SK-N-SH (cell line): ENCODE results near the gene DUSP16. TPM values are rescaled to one million over a fixed set of nuclear protein-coding genes. Genes with fewer than 3 reads are reported as not detected.
A peak's percentile ranks its signal among the peaks of the same experiment; 100 is the strongest.

ENCODE experiments used
- CTCF ChIA-PET: fragments of 300-600, 350-600 bp; formaldehyde crosslinking; extraction: SDS; loops from one replicate; lab custom pipeline; 2021; lab: Yijun Ruan, JAX
- POLR2A ChIA-PET: fragments of 350-600 bp; sonication (Branson Sonifier 250); formaldehyde crosslinking; extraction: SDS; loops from one replicate; lab custom pipeline; 2020; ENCODE audit warnings: antibody characterized with exemption, inconsistent platforms; lab: Yijun Ruan, JAX
- DNase-seq: peaks from one replicate; pipeline ENCODE4 v3.0.0; 2012
- H2AFZ ChIP-seq: fragments of 200-600 bp; sonication (generic); 2 replicates; pipeline ENCODE4 v1.8.1; 2016; ENCODE audit warnings: antibody characterized with exemption, mild to moderate bottlenecking, low read depth
- H3F3A ChIP-seq: fragments of 200-600 bp; sonication (generic); replicated peaks from 2 replicates; pipeline ENCODE3; 2016; ENCODE audit warnings: antibody characterized with exemption, mild to moderate bottlenecking; ENCODE audit not compliant: insufficient read depth
- H3K27ac ChIP-seq, 2 experiments: fragments of 200-500 bp in 1 of 2; fragments of 200-600 bp in 1 of 2; sonication (Bioruptor generic) in 1 of 2; sonication (generic), shearing (Covaris generic) in 1 of 2; 2 replicates each; pipeline versions ENCODE4 v1.5.1 to v1.6.1; 2014 to 2016; ENCODE audit warnings: low read depth in 2 of 2, inconsistent platforms in 1 of 2, low read length in 1 of 2, mild to moderate bottlenecking in 1 of 2, mixed read lengths in 1 of 2
- H3K27me3 ChIP-seq: fragments of 200-600 bp; sonication (generic), shearing (Covaris generic); 2 replicates; pipeline ENCODE4 v1.6.1; 2016; ENCODE audit warnings: mixed run types; ENCODE audit not compliant: insufficient read depth
- H3K36me3 ChIP-seq, 2 experiments: fragments of 200-500 bp in 1 of 2; fragments of 200-600 bp in 1 of 2; sonication (Bioruptor generic) in 1 of 2; sonication (generic) in 1 of 2; replicated peaks in 1 of 2; 2 replicates each; pipeline versions ENCODE3 to v1.5.1; 2014 to 2016; ENCODE audit warnings: low read length in 1 of 2, mild to moderate bottlenecking in 1 of 2; ENCODE audit not compliant: insufficient read depth in 2 of 2, control insufficient read depth in 1 of 2
- H3K4me1 ChIP-seq, 2 experiments: fragments of 200-500 bp in 1 of 2; fragments of 200-600 bp in 1 of 2; sonication (Bioruptor generic) in 1 of 2; sonication (generic), shearing (Covaris generic) in 1 of 2; 2 replicates each; pipeline versions ENCODE4 v1.5.1 to v1.6.1; 2014 to 2016; ENCODE audit warnings: low read depth in 1 of 2, low read length in 1 of 2, mixed run types in 1 of 2; ENCODE audit not compliant: insufficient read depth in 2 of 2, control insufficient read depth in 1 of 2
- H3K4me2 ChIP-seq: fragments of 200-600 bp; sonication (generic), shearing (Covaris generic); 2 replicates; pipeline ENCODE4 v1.6.1; 2017; ENCODE audit warnings: mixed run types
- H3K4me3 ChIP-seq, 2 experiments: fragments of 200-500 bp in 1 of 2; fragments of 200-600 bp in 1 of 2; sonication (Bioruptor generic) in 1 of 2; sonication (generic), shearing (Covaris generic) in 1 of 2; 2 replicates each; pipeline versions ENCODE4 v1.5.1 to v1.8.1; 2014 to 2016; ENCODE audit warnings: low read depth in 2 of 2, inconsistent platforms in 1 of 2, low read length in 1 of 2, mild to moderate bottlenecking in 1 of 2, mixed read lengths in 1 of 2, moderate library complexity in 1 of 2
- H3K79me2 ChIP-seq: fragments of 200-600 bp; sonication (generic); 2 replicates; pipeline ENCODE4 v1.8.1; 2017; ENCODE audit warnings: mild to moderate bottlenecking; ENCODE audit not compliant: insufficient read depth
- H3K9ac ChIP-seq: fragments of 200-600 bp; sonication (generic); 2 replicates; pipeline ENCODE4 v1.6.1; 2017; ENCODE audit warnings: mixed run types
- H3K9me2 ChIP-seq: fragments of 200-600 bp; sonication (generic); 2 replicates; pipeline ENCODE4 v1.6.1; 2017; ENCODE audit warnings: mixed run types
- H3K9me3 ChIP-seq: fragments of 200-600 bp; sonication (generic); 2 replicates; pipeline ENCODE4 v1.6.1; 2017; ENCODE audit warnings: mixed run types, mild to moderate bottlenecking, moderate library complexity
- H4K20me1 ChIP-seq: fragments of 200-600 bp; sonication (generic); 2 replicates; pipeline ENCODE4 v1.6.1; 2017; ENCODE audit warnings: mild to moderate bottlenecking, mixed run types; ENCODE audit not compliant: insufficient read depth
- CHD2 ChIP-seq: fragments of 150-350 bp; IDR thresholded peaks from 2 replicates; pipeline ENCODE4 v1.6.1; 2018; ENCODE audit warnings: low read length; ENCODE audit not compliant: partially characterized antibody
- GABPA ChIP-seq: IDR thresholded peaks from 2 replicates; pipeline ENCODE4 v1.4.0; 2012; ENCODE audit warnings: low read depth, mild to moderate bottlenecking
- GATA2 ChIP-seq: sonication (generic); formaldehyde crosslinking; IDR thresholded peaks from 2 replicates; pipeline ENCODE4 v1.5.0; 2020; ENCODE audit warnings: mild to moderate bottlenecking, missing genetic modification reagents
- JUND ChIP-seq: IDR thresholded peaks from 2 replicates; pipeline ENCODE4 v1.4.0; 2012
- MXI1 ChIP-seq: IDR thresholded peaks from 2 replicates; pipeline ENCODE4 v1.6.1; 2012; ENCODE audit warnings: mild to moderate bottlenecking, low read depth, low read length, improper control_type of control experiment
- POLR2AphosphoS5 ChIP-seq: IDR thresholded peaks from 2 replicates; pipeline ENCODE4 v1.6.1; 2012; ENCODE audit warnings: low read depth, low read length
- RXRA ChIP-seq: IDR thresholded peaks from 2 replicates; pipeline ENCODE4 v1.4.0; 2012; ENCODE audit warnings: low read depth, mild to moderate bottlenecking, borderline replicate concordance
- SIN3A ChIP-seq: IDR thresholded peaks from 2 replicates; pipeline ENCODE4 v1.6.1; 2012; ENCODE audit warnings: low read depth, mild to moderate bottlenecking, low read length, moderate library complexity, borderline replicate concordance
- TCF12 ChIP-seq: IDR thresholded peaks from 2 replicates; pipeline ENCODE4 v1.4.0; 2012
- WGBS: methylation state at CpG from one replicate; pipeline ENCODE4 v1.1.6; 2017; ENCODE audit warnings: low lambda C conversion rate; 5-methylcytosine and 5-hydroxymethylcytosine counted together
- polyA plus RNA-seq, 3 experiments: library from polyadenylated mRNA; depleted of rRNA; stranded (reverse); fragments of >200 nt; gene quantifications; 2 replicates each; pipeline ENCODE4 v1.2.3, GENCODE V29; 2012
- TF ChIP-seq, protein P1 (sequence below): IDR thresholded peaks from 2 replicates; pipeline ENCODE4 v1.6.1; 2012; ENCODE audit warnings: mild to moderate bottlenecking, low read depth, low read length, moderate library complexity

Gene DUSP16
- polyA plus RNA-seq, 1 of the 3 experiments (the other 2 are of a cell fraction): 7.1 TPM

DNA sequence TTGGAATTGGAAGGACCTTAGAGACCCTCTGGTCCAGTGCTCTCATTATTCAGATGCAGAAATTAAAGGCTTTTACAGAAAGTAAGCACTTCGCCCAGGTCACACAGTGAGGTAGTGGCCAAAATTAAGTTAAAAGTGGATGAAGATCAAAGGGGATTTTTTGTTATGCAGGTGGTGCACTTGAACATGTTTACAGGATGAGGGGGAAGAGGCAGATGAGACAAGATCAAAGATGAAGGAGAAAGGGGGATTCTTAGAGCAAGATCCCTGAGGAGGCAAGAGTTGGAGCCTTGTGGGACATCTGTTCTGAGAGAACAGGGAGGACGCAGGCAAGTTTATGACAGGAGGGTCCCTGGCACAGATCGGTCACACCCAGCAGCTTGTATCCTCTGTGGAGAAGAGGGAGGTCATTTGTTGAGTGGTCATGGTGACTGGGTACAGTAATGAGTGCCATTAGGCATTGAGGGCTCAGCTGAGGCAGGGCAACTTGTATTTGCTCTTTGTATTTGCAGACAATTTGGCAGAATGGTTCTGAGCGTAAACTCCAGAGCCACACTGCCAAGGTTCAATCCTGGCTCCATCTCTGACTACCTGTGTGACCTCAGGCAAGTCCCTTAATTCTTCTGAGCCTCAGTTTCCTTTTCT, 121.8 kb downstream of the DUSP16 start:
- 91% methylated on average over 4 of the region's 4 CpGs for WGBS
- H3K9ac ChIP-seq: no peak overlapping the region
- H3K27me3 ChIP-seq: no peaks in the 10 kb centered on the region
- peaks cover 4 to 7% of the 10 kb centered on the region in 2 experiments for H3K36me3 ChIP-seq
- H3K27ac ChIP-seq: peak overlapping the region in 1 of 2 experiments; percentile 75; a peak in 1 of 4 replicates
- no peaks in the 10 kb centered on the region for H3K9me3 ChIP-seq
- peaks cover 17% of the 10 kb centered on the region for H3F3A ChIP-seq
- no peak overlapping the region for H3K4me2 ChIP-seq
- no peak overlapping the region for H3K4me3 ChIP-seq
- ChIA-PET POLR2A (no interaction called here), CTCF (interaction anchor here (1.5 kb wide), 1 partner anchor 43 kb away, joined by 5 read pairs; no protein-coding TSS in a partner anchor)
- H2AFZ ChIP-seq: no peak overlapping the region
- DNase-seq: no peak
- H3K79me2 ChIP-seq: no peaks in the 10 kb centered on the region
- peaks cover 3 to 10% of the 10 kb centered on the region in 2 experiments; a peak in 3 of 4 replicates for H3K4me1 ChIP-seq
- no peaks in the 10 kb centered on the region for H4K20me1 ChIP-seq
- no peaks in the 10 kb centered on the region for H3K9me2 ChIP-seq
- TF ChIP-seq GABPA (no peak), CHD2 (no peak), GATA2 (CRISPR knock-in tag) (no peak), SIN3A (no peak), RXRA (no peak), MXI1 (no peak), POLR2AphosphoS5 (no peak), TCF12 (no peak)
- TF ChIP-seq, protein P1, sequence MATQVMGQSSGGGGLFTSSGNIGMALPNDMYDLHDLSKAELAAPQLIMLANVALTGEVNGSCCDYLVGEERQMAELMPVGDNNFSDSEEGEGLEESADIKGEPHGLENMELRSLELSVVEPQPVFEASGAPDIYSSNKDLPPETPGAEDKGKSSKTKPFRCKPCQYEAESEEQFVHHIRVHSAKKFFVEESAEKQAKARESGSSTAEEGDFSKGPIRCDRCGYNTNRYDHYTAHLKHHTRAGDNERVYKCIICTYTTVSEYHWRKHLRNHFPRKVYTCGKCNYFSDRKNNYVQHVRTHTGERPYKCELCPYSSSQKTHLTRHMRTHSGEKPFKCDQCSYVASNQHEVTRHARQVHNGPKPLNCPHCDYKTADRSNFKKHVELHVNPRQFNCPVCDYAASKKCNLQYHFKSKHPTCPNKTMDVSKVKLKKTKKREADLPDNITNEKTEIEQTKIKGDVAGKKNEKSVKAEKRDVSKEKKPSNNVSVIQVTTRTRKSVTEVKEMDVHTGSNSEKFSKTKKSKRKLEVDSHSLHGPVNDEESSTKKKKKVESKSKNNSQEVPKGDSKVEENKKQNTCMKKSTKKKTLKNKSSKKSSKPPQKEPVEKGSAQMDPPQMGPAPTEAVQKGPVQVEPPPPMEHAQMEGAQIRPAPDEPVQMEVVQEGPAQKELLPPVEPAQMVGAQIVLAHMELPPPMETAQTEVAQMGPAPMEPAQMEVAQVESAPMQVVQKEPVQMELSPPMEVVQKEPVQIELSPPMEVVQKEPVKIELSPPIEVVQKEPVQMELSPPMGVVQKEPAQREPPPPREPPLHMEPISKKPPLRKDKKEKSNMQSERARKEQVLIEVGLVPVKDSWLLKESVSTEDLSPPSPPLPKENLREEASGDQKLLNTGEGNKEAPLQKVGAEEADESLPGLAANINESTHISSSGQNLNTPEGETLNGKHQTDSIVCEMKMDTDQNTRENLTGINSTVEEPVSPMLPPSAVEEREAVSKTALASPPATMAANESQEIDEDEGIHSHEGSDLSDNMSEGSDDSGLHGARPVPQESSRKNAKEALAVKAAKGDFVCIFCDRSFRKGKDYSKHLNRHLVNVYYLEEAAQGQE: no peak

DNA sequence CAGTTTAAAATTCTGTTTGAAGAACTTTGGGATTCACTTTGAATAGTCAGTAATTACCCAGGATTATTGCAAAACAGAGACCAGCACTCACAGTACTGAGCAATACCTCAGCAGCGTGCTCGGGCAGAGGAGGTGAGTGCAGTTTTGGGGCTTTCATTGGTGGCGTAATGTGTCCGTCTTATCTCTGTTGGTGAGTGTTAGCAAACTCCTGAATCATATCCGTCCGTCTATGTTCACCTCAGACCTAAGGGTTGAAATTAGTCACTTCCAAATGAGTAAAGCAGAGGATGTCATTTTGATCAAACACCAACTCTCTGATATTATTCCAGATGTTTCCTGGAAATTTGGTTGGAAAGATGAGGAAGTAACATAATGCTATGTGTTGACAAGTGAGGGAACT, 123.0 kb downstream of the DUSP16 start:
- Histone ChIP-seq H3K27ac (no peak overlapping the region), H3K4me1 (peaks cover 3 to 10% of the 10 kb centered on the region in 2 experiments; a peak in 3 of 4 replicates), H3F3A (peaks cover 17% of the 10 kb centered on the region), H3K79me2 (no peaks in the 10 kb centered on the region), H2AFZ (no peak overlapping the region), H3K4me2 (no peak overlapping the region), H3K9me3 (no peaks in the 10 kb centered on the region), H4K20me1 (no peaks in the 10 kb centered on the region), H3K27me3 (no peaks in the 10 kb centered on the region), H3K36me3 (peaks cover 4 to 7% of the 10 kb centered on the region in 2 experiments), H3K9me2 (no peaks in the 10 kb centered on the region), H3K9ac (no peak overlapping the region), H3K4me3 (no peak overlapping the region)
- CTCF ChIA-PET: no interaction called here
- TF ChIP-seq SIN3A (no peak), JUND (no peak)
- POLR2A ChIA-PET: no interaction called here
- WGBS: 85% methylated on average over 6 of the region's 6 CpGs
- DNase-seq: no peak
